Activated naive CD8-positive, alpha-beta T cell (primary cell): Measurements from ENCODE around the gene POU3F1.
"Not testable (repeated sequence)": the region's sequence is repeated elsewhere in the genome, so short reads cannot be mapped to it uniquely, and the experiment has no call there.

Source experiments
- H3K27ac Mint-ChIP-seq: one replicate; pipeline ENCODE4 v1.8.0; 2021; ENCODE audit warnings: mixed read lengths
- H3K27me3 Mint-ChIP-seq: one replicate; pipeline ENCODE4 v1.8.0; 2021; ENCODE audit warnings: mixed read lengths
- H3K36me3 Mint-ChIP-seq: one replicate; pipeline ENCODE4 v1.8.0; 2021; ENCODE audit warnings: mixed read lengths
- H3K4me1 Mint-ChIP-seq: one replicate; pipeline ENCODE4 v1.8.0; 2021; ENCODE audit warnings: low read depth, mixed read lengths
- H3K4me3 Mint-ChIP-seq: one replicate; pipeline ENCODE4 v1.8.0; 2021; ENCODE audit warnings: mild to moderate bottlenecking, mixed read lengths
- H3K9me3 Mint-ChIP-seq: one replicate; pipeline ENCODE4 v1.8.0; 2021; ENCODE audit warnings: low read depth, mixed read lengths

POU3F1 gene

GRCh38 chr1:38045401-38046332 is 926 bp downstream of the POU3F1 start:
- Mint-ChIP-seq H3K27ac (no peak overlapping the region), H3K4me1 (peaks cover 11% of the 10 kb centered on the region), H3K9me3 (no peaks in the 10 kb centered on the region), H3K4me3 (peak overlapping the region; percentile 30), H3K27me3 (peaks cover 27% of the 10 kb centered on the region), H3K36me3 (no peaks in the 10 kb centered on the region)

- Mint-ChIP-seq H3K27me3 (peaks cover 34% of the 10 kb centered on the region), H3K9me3 (no peaks in the 10 kb centered on the region), H3K27ac (no peak overlapping the region), H3K4me1 (peaks cover 11% of the 10 kb centered on the region), H3K36me3 (no peaks in the 10 kb centered on the region), H3K4me3 (peak overlapping the region; percentile 78)
Measured at GRCh38 chr1:38044221-38045215, 2.1 kb downstream of the POU3F1 start.

GRCh38 chr1:38043036-38043747 is 3.4 kb downstream of the POU3F1 start:
- Mint-ChIP-seq H3K27ac (no peak overlapping the region), H3K9me3 (no peaks in the 10 kb centered on the region), H3K4me3 (peak overlapping the region; percentile 12), H3K27me3 (peaks cover 39% of the 10 kb centered on the region), H3K4me1 (peaks cover 11% of the 10 kb centered on the region), H3K36me3 (no peaks in the 10 kb centered on the region)

GRCh38 chr1:38041936-38042834 is 4.4 kb downstream of the POU3F1 start:
- Mint-ChIP-seq H3K36me3 (no peaks in the 10 kb centered on the region), H3K4me3 (no peak overlapping the region), H3K4me1 (peaks cover 9% of the 10 kb centered on the region), H3K27ac (no peak overlapping the region), H3K9me3 (no peaks in the 10 kb centered on the region), H3K27me3 (peaks cover 39% of the 10 kb centered on the region)

- Mint-ChIP-seq H3K9me3 (no peaks in the 10 kb centered on the region), H3K4me3 (no peak overlapping the region), H3K36me3 (peaks cover 3% of the 10 kb centered on the region), H3K27ac (no peak overlapping the region), H3K27me3 (peaks cover 39% of the 10 kb centered on the region), H3K4me1 (peaks cover 7% of the 10 kb centered on the region)
Measured at GRCh38 chr1:38039331-38040088, 7.1 kb downstream of the POU3F1 start.

- H3K4me1 Mint-ChIP-seq = peaks cover 4% of the 10 kb centered on the region
- peaks cover 36% of the 10 kb centered on the region for H3K27me3 Mint-ChIP-seq
- H3K36me3 Mint-ChIP-seq = peaks cover 5% of the 10 kb centered on the region
- no peak overlapping the region for H3K4me3 Mint-ChIP-seq
- H3K27ac Mint-ChIP-seq = no peak overlapping the region
- no peaks in the 10 kb centered on the region for H3K9me3 Mint-ChIP-seq
Measured at GRCh38 chr1:38038861-38039260, 7.7 kb downstream of the POU3F1 start.

GRCh38 chr1:38037221-38037939 is 9.2 kb downstream of the POU3F1 start:
- Mint-ChIP-seq H3K9me3 (no peaks in the 10 kb centered on the region), H3K27me3 (peaks cover 26% of the 10 kb centered on the region), H3K36me3 (peaks cover 5% of the 10 kb centered on the region), H3K4me1 (no peaks in the 10 kb centered on the region), H3K4me3 (no peak overlapping the region), H3K27ac (no peak overlapping the region)

GRCh38 chr1:38034871-38035270 is 11.7 kb downstream of the POU3F1 start:
- H3K27ac Mint-ChIP-seq = no peak overlapping the region
- peaks cover 17% of the 10 kb centered on the region for H3K4me1 Mint-ChIP-seq
- peaks cover 5% of the 10 kb centered on the region for H3K36me3 Mint-ChIP-seq
- H3K27me3 Mint-ChIP-seq = peaks cover 9% of the 10 kb centered on the region
- no peaks in the 10 kb centered on the region for H3K9me3 Mint-ChIP-seq
- no peak overlapping the region for H3K4me3 Mint-ChIP-seq

- H3K27ac Mint-ChIP-seq, H3K36me3 Mint-ChIP-seq, H3K4me3 Mint-ChIP-seq, H3K27me3 Mint-ChIP-seq, H3K9me3 Mint-ChIP-seq: not testable (repeated sequence)
- H3K4me1 Mint-ChIP-seq = peaks cover 34% of the 10 kb centered on the region
Measured at GRCh38 chr1:38032992-38033391, 13.6 kb downstream of the POU3F1 start.

GRCh38 chr1:38031513-38031866 is 15.1 kb downstream of the POU3F1 start:
- H3K4me3 Mint-ChIP-seq = peak overlapping the region; percentile 6
- H3K27me3 Mint-ChIP-seq = peaks cover 2% of the 10 kb centered on the region
- H3K27ac Mint-ChIP-seq = no peak overlapping the region
- no peaks in the 10 kb centered on the region for H3K9me3 Mint-ChIP-seq
- peaks cover 5% of the 10 kb centered on the region for H3K36me3 Mint-ChIP-seq
- peaks cover 49% of the 10 kb centered on the region for H3K4me1 Mint-ChIP-seq

GRCh38 chr1:38030596-38031512 is 15.7 kb downstream of the POU3F1 start:
- peaks cover 2% of the 10 kb centered on the region for H3K36me3 Mint-ChIP-seq
- H3K27ac Mint-ChIP-seq = peak overlapping the region; percentile 95
- no peaks in the 10 kb centered on the region for H3K27me3 Mint-ChIP-seq
- H3K4me3 Mint-ChIP-seq = peak overlapping the region; percentile 72
- peaks cover 50% of the 10 kb centered on the region for H3K4me1 Mint-ChIP-seq
- H3K9me3 Mint-ChIP-seq = no peaks in the 10 kb centered on the region
